GM18861 (cell line): ENCODE results near the gene RERE.

Source experiments
- ATAC-seq: cut with Tn5 transposase; IDR thresholded peaks from one replicate; pipeline ENCODE4 v1.9.1; 2021; ENCODE audit not compliant: unreplicated experiment

RERE gene

DNA sequence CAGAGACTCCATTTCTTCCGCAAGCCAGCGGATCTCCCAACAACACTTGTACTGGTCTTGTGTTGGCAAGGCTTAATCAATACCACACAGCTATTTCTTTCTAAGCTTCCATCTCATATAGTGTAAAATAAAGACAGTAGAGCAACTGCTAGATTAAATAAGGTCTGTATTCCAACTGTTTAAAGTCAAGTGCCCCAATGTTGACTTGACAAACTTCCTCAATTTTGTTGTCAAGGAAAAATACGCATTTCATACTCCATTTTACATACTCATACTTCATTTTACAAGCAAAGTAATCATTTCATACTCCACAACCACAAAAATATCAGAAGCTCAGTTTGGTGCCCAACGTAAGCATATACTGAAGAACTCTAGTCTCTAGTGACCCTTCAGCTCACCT lies 143.0 kb downstream of the RERE start:
- ATAC-seq = no peak

DNA sequence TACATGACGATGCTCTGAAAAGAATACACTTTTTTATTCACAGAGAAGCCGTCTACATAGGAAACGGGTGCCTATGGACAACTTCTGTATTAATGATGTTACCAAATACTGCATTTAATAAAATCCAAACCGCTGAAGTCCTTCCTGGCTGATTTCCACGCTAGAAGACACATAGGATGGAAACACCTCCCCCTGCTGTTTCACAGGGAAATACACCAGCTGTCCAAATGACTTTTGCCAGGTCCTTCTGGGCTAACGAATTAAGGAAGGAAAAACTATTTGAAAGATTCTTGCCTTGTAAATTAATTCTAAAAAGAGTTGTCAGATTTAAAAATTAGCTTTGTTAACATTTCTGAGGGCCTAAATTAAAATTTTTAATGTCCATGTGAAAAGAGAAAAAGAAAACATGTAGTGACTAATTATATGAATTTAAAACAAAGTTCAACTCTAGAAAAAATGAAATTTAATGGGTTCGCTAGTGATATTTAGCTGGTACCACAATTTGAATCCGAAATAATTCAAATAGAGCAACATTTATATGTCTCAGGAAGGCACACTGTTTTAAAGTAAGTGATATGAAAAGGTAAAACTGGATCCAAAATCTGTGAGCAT lies 146.0 kb downstream of the RERE start:
- ATAC-seq = no peak

DNA sequence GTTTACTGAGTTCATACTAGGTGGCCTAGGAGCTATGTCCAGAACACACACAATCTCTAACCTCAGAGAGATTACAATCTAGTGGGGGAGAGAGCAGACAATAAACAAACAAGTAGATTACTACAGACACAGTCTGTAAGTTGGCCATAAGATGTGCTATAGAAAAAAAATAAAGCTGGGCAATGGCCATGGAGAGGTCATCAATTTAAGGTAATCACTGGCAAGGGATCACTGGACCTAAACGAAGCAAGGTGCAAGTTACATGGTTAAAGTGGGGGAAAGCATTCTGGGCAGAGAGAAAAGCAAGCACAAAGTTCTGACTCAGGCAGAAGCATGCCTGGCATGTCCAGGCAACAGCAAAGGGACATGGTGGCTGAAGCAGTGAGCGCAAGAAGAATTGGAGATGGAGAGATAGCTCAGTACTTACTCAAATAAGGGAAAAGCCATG lies 147.0 kb downstream of the RERE start:
- ATAC-seq = no peak

DNA sequence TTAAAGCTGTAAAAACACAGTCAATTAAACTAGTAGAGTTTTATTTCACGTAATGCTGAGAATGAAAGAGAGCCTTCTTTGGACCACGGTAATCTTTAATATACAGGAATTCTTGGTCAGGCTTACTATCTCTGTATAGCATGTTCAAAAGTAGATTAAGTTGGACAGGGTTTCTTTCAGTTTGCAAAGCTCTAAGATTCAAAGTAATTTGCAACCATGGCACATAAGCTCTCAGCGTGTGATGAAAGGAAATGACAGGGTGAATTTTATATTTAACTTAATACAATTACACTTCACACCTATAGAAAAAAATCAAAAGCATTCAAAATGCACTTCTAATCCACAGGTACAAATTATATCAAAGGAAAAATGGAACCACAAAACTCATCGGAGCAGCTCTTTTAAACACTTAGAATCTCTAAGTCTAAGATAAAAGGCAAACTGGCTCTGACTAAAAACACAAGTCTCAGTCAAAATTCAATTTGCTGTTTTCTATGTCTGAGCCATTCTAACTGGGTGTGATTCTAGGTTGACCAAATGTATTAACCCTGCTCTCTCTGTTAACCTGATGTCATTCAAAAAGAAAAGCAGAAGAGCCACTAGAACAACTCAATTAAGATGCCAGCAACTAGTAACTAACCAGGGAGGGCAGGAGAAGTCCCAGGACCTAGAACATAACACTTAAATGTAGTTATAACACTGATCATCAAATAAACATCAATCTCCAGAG lies 147.7 kb downstream of the RERE start:
- ATAC-seq = no peak

DNA sequence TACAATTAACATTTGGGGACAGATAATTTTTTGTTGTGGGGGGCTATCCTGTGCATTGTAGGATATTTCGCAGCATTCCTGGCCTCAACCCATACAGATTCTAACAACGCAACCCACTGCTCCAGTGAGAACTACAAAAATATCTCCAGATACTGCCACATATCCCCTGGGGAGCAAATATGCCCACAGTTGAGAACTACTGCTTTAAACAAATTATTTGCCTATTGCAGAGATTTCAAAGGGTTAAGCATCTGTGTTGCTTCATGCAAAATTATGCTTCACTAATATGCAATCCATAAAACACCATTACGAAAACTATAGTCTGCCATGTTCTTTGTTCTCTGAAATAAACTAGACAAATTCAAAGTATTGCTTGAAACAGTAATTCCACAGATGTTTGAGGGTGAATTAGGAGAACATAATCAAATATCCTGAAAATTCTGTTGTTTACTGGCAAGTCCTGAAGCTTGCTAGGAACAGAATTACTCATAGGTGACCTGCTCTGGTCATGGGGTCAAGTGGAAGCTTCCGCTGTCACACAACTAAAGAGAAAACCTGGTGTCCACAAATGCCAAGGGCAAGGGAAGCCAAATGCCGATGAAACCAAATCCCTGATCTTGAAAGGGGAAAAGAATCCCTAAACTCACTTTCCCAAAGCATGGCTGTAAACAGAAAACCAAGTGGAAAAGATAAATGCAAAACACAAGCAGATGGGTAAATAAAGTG lies 149.4 kb downstream of the RERE start:
- ATAC-seq = no peak

DNA sequence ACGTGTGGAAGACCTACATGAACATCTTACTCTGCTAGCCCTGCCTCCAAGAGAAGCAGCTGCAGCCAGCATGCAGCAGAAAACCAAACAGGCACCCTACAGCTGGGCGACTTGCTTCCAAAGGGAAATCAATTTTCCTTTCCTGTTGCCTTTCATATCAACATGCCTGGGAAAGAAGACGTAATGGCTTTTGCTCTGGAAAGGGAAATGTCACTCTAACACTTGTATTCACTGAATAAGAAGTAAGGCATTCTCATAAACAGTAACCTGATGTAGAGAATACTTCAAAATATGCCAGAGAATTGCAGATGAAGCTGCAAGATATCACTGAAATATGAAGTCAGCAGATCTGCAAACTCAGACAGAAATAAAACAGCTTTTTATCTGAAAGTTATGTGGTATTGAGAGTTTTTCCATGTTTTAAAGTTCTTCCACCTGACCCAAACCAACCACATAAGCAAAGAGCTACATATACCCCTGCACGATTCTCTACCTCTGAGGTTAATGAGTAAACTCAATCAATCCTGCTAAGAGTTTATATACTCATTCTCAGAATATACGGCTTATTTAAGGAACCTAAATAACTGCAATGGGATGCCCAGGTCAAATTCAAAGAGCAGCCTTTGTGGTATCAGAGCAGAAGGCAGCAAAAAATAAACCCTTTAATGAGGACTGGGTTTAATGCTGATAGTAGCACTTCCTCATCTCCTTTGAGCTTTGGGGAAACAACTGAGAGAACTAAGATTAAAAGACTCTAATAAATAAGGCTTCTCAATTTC lies 150.9 kb downstream of the RERE start:
- ATAC-seq = no peak

DNA sequence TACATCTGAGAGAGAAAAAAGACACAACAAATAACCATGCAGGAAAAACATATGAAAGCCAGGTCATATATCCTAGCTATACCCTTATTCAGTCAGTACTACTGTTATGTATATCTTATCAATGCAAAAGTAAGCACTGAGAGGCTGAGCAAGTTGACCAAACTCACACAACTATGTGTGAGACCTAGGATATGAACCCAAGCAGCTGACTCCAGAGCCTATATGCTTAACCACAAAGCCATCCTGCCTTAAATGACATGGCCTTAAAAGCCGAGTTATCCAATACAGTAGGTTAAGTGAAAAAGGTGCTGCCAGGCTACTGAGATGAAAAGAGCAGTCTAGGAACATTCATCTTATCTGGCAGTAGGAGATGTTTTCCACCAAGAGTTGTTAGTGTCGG lies 151.6 kb downstream of the RERE start:
- ATAC-seq = no peak

DNA sequence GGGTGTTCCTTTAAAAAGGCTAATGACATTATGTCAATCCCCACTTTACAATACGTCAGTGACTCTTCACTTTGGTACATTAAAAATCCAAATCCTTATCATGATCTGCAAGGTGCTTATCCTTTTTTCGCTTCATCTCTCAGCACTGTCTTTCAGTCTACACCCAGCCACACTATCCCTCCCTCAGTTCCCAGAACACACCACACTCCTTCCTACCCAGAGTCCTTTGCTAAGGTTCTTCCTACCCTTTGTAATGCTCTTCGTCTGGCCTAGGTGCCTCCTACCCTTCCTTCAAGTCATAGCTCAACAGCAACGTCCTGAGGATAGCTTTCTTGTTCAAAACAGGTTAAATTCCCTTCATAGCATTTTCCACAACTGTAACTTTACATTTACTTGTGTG lies 152.6 kb downstream of the RERE start:
- no peak for ATAC-seq

DNA sequence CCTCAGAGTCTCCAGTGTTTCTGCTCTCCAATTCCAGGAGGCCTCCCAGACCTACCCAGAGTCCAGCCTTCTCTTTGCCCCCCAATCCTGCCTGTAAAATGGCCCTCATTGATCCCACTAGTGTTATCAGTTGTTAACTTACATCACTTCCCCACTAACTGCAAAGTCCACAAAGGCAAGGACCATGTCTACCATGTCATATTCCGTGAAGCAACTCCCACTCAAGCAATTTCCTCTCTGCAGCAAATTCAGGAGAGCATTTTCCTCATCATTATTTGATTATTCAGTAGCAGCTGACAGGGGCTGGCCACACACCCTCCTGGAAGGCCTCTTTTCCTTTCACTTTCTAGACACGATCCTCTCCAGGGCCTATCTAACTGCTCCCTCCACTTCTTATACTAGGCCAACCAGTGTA lies 153.5 kb downstream of the RERE start:
- ATAC-seq = no peak

DNA sequence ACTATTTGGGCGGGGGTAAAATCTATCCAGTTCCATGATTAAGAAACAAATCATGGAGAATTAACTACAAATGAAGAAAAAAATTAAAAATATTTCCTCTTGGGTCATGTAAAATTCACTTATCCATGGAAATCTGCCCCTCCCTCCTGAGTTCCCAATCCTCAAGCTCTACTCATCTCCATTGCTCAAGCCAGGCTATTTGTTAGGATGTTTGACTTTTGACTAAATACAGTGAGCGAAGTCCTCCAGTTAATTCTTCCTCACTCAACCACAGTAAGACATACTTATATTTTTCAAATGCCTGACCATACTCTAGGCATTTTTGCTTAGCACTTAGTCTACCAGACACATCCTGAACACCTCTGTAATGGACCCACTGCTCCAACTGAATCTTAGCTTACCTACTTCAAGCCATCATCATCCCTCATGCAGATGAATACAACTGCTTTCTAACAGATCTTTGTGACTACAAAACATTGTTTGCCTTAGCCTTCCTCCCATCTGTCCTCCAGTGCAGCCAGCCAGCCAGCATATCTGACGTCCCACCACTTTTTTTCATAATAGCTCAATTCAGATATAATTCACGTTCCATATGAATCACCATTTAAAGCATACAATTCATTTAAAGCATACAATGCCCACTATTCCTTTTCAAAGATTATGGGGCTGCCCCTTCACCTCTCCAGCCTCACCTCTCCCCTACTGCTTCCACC lies 154.2 kb downstream of the RERE start:
- no peak for ATAC-seq

DNA sequence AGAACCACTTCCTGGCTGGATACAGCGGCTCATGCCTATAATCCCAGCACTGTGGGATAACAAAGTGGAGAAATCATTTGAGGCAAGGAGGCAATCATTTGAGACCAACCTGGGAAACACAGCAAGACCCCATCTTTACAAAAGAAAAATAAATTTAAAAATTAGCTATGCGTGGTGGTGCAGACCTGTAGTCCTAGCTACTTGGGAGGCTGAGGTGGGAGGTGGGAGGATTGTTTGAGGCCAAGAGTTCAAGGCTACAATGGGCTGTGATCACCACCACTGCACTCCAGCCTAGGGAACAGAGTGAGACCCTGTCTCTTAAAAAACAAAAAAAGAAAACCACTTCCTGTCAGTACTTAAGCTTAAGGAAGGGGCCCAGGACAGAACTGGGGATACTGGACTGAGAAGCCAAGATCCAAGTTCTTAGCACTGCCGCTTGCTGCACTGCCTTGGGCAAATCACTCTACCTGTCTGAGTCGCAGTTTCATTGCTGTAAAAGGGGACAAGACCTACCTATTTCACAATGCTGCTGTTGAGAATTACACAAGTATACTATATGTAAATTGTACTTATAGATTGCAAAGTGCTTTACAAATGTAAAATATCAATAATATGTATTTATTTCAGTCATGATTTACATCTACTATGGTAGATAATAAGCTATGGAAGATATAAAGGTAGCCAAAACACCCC lies 154.9 kb downstream of the RERE start:
- no peak for ATAC-seq

DNA sequence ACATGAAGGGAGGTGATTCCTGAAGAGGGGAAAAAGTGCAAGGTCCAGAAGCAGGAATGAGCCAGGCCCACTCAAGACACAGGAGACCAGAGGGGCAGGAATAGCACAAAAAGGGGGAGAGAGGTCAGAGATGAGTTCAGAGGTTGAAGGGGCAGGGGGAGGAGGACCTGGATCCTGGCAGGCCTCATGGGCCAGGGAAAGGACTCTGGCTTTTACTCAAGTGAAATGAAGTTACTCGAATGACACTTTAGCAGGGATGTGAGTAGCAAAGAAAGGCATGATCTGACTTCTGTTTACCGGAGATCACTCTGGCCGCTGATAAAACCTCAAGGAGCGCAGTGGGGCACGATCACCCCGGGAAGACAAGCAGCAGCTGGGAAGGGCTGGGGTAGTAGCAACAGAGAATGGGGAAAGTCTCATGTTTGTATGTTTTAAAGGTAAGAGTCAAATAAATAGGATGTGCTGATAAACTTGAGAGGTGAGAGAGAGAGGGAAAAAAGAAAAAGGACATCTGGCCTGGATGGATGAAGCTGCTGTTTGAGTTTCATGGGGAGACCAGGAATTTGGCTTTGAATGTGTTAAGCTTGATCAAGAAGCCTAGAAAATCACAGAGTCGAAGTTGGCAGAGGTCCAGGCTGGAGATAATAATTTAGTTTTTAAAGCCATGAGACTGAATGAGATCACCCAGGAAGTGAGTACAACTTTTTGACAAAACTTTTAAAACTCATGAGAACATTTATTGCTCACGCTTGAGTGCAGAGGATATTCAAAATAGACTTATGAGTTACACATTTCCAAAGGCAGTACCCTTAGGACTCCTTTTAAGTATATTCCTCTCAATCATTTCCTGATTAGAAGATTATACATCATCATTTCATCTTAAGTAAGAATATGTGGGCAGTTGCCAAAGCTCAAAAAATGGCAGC lies 156.0 kb downstream of the RERE start:
- peak; percentile 52 for ATAC-seq

DNA sequence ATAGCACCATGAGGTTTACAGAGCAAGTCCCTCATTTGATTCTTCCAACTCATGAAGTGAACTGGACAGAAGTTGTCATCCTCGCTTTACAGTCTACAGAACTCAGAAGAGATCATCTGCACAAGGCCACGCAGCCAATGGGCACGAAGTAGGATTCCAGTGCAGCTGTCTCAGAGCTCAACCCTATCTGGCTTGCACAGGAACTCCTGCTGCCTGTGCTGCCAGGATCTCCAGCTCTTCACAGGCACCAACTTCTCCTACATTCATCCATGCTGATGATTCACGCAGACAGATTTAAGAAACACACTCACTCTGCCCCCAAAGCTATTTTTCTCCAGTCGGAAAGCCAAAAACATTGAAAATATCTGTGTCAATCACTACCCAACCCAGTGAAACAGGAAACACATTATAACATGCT lies 157.0 kb downstream of the RERE start:
- no peak for ATAC-seq

DNA sequence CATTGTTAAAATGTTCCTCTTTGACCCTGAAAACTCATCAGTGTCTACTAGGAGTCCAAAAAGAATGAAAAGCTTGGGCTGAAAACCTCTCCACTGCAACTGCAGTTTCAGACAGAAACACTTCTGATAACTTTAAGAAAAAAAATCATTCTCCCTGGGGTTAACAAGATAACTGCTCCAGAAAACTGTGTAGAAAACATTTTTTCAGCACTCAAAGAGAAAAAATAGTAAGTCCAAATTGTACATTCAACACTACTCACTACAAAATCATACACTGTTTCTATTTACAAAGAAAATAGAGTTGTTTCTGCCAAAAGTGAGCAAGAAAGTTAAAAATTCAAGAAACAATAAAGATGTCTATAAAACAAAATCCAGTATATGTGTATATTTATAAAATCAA lies 157.8 kb downstream of the RERE start:
- ATAC-seq = no peak

DNA sequence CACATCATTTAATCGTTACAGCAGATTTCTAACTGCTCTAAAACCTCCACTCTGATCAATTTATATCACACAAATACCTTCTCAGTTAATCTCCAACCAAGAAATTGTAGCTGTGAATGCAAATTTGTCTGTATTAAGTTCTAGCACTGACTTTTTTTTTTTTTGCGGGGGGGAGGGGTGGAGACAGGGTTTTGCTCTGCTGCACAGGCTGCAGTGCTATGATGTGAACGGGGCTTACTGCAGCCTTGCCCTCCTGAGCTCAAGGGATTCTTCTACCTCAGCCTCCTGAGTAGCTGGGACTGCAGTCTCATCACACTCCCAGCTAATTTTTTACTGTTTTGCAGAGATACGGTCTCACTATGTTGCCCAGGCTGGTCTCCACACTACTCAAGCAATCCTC lies 163.6 kb downstream of the RERE start:
- peak; percentile 28 for ATAC-seq

DNA sequence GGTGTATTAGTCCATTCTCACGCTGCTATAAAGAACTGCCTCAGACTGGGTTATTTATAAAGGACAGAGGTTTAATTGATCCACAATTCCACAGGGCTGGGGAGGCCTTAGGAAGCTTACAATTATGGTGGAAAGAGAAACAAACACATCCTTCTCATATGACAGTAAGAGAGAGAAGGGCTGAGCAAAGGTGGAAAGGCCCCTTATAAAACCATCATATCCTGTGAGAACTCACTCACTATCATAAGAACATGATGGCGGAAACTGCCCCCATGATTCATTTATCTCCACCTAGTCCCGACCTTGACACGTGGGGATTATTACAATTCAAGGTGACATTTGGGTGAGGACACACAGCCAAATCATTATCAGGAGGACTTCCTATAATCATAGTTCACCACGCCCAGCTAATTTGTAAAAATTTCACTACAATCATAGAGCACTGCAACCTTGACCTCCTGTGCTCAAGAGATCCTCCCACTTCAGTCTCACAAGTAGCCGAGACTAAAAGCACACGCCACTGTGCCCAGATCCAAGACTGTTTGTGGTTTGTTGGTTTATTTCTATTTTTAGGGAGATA lies 164.9 kb downstream of the RERE start:
- no peak for ATAC-seq

DNA sequence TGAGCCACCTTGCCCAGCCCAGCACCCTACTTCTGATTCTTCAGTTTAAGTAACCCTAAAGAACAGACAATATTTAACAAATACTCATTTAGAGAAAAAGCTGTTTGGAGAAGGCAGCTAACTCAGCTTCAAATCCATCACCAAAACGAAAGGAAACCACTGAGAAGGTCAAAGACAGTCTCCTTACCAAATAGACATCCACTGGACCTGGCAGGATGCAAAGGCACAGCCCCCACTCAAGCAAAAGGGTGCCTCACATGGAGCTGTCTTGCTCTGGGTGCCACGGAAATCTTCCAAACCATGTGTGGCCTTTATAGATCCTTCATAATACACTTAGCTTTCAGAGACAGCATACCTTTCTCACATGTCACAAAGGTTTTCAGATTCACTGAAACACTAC lies 165.5 kb downstream of the RERE start:
- ATAC-seq = no peak

DNA sequence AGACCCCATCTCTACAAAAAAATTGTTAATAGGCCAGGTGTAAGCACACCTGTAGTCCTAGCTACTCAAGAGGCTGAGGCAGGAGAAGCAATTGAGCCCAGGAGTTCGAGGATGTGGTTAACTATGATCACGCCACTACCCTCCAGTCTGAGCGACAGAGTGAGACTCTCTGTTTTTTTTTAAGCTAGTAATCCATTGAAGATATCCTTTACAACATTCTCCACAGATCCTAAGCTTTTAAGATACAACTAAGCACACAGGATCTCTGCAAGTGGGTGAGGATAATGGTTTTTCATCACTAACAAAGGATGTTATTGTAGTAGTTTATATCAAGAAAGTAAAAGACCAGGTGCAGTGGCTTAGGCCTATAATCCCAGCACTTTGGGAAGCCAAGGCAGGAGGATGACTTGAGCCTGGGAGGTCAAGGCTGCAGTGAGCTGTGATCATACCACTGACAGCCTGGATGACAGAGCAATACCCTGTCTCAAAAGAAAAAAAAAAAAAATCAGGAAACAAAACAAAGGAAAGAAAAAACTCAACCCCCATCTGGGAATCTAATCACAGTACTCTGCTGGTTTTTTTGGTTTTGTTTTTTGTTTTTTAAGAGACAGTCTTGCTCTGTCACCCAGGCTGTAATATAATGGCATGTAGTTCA lies 166.1 kb downstream of the RERE start:
- ATAC-seq = no peak
